ENCODE measurements around the gene MCM5. TPM values are rescaled to one million over a fixed set of nuclear protein-coding genes. Genes with fewer than 3 reads are reported as not detected.
"Not testable (repeated sequence)": the region's sequence is repeated elsewhere in the genome, so short reads cannot be mapped to it uniquely, and the experiment has no call there.

The MCM5 gene
- total RNA-seq, 1 experiment from 2014 or later: 64.2 TPM

GRCh38 chr22:35455529-35455928, 55.6 kb downstream of the MCM5 start:
- no peak for DNase-seq (ENCODE audit: low read depth, low spot score)
- in situ Hi-C loops (cut with HindIII; ENCODE audit: low pct_unique_long_range_greater_than_20kb, low sequenced_read_pairs): no loop called here

DNA sequence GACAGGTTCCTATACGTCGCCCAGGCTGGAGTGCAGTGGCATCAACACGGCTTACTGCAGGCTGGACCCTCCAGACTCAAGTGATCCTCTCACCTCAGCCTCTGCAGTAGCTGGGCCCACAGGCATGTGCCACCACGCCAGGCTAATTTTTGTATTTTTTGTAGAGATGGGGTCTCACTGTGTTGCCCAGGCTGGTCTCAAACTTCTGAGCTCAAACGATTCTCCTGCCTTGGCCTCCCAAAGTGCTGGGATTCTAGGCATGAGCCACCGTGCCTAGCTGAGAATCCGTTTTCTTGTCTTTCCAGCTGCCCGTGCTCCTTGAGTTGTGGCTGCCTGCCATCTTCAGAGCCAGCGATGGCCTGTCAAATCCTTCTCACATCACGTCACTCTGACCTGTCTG, 56.8 kb downstream of the MCM5 start:
- DNase-seq (ENCODE audit: low read depth, low spot score): no peak
- in situ Hi-C loops (cut with HindIII; ENCODE audit: low pct_unique_long_range_greater_than_20kb, low sequenced_read_pairs): no loop called here

DNA sequence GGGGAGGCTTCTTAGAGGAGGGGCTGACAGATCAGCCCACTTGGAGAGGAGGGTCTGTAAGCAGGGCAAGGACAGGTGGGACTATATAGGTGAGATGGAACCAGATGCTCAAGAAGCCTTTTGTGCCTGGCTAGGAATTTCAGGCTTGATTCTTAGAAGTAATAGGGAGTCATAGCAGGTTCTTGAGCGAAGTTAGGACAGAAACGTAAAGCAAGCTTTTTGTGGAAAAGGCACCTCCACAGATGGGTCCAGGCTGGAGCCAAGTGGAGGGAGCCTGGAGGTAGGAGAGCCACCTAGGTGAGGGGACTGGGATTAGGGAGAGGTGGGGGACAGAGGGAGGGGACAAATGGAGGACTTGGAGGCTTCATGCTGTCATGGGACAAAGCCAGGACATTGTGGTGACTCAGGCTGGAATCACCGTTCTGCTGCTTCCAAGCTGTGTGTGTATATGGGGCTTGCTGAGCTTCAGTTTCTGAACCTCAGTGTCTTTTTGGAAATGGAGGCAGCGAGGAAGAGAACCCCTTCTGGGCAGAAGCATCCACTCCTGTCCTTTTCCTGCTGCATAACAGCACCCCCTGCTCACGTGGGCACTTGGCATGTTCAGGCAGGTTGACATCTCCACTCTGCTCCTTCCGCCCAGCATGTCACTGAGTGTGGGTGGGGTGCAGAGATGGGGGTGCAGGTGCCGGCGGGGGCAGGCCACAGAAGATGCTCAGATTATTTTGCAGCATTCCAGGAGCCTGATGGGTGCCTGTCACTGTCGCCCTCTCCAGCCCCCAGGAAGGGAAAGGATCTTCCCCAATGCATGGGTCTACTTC, 58.0 kb downstream of the MCM5 start:
- no peak for DNase-seq (ENCODE audit: low read depth, low spot score)
- in situ Hi-C loops (cut with HindIII; ENCODE audit: low pct_unique_long_range_greater_than_20kb, low sequenced_read_pairs): no loop called here

DNA sequence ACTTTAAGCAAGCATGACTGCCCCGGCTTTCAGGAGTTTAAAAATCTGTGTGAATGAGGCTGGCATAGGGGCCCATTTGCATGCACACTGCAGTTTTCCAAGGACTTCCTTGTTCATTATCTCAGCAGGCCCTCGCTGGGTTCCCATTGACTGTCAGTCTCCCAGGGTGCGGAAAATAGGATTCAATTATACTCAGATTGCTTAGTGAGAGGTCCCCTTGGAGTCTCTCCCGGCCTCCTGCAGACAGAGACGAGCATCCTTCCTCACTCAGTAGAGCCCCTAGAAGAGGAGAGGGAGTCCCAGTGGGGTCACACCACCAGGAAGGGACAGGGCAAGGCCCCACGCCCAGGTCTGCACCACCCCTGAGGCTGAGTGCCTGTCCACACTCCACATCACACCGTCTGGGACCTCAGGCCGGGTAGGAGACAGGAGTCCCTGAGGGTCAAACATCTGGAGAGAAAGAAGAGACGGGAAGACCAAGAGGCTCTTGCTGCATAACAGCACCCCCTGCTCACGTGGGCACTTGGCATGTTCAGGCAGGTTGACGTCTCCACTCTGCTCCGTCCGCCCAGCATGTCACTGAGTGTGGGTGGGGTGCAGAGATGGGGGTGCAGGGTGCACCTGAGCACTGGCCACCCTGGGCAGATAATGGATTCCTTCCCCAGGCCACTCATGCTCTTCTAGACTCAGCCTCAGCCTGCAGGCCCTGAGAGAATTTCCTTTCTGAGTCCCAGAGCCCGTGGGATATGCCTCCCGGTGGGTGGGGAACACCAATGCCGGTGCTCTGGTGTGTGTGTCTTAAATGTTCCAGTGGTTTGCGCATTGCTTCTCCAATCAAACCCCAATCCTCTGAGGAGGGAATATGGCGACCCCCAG, 58.8 kb downstream of the MCM5 start:
- in situ Hi-C loops (cut with HindIII; ENCODE audit: low pct_unique_long_range_greater_than_20kb, low sequenced_read_pairs): no loop called here
- no peak for DNase-seq (ENCODE audit: low read depth, low spot score)

- in situ Hi-C loops (cut with HindIII; ENCODE audit: low pct_unique_long_range_greater_than_20kb, low sequenced_read_pairs): no loop called here
- no peak for DNase-seq (ENCODE audit: low read depth, low spot score)
These were observed 59.5 kb downstream of the MCM5 start for GRCh38 chr22:35459423-35459894.

- DNase-seq (ENCODE audit: low read depth, low spot score); in situ Hi-C loops (cut with HindIII; ENCODE audit: low pct_unique_long_range_greater_than_20kb, low sequenced_read_pairs): not testable (repeated sequence)
These were observed 60.0 kb downstream of the MCM5 start for GRCh38 chr22:35459976-35460375.

- no peak for DNase-seq (ENCODE audit: low read depth, low spot score)
- in situ Hi-C loops (cut with HindIII; ENCODE audit: low pct_unique_long_range_greater_than_20kb, low sequenced_read_pairs): no loop called here
These were observed 60.7 kb downstream of the MCM5 start for GRCh38 chr22:35460688-35461087.

DNA sequence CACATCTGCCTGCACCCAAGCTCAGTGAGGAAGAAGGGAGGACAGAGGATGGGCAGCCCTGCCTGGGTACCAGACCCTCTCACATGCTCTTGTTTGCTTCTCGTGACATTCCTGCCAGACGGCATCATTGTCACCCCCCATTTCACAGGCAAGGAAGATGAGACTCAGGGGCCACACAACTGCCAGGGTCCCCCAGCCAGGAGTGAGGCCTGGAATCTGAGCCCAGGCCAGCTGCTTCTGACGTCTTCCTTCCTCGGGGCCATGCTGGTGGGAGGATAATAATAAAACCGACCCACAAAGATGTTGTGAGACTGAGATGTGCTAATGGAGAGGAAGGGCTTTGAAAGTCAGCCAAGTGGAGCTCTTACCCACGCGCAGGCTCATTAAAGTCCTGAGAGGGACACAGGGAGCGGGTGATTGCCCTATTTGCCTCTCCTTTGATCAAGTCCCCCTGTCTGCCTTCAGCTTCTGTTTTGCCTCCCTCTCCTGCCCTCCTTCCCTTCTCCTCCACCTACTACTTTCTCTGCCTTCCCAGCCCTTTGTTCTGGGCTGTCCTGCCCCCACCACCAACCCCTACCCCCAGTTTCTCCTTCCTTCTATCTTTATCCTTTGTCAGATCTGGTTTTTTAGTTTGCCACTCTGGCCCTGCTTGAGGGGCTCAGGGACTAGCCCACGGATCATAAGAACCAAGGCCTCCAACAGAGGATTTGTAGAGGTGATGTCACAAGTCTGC, 62.7 kb downstream of the MCM5 start:
- in situ Hi-C loops (cut with HindIII; ENCODE audit: low pct_unique_long_range_greater_than_20kb, low sequenced_read_pairs): no loop called here
- DNase-seq (ENCODE audit: low read depth, low spot score): no peak

DNA sequence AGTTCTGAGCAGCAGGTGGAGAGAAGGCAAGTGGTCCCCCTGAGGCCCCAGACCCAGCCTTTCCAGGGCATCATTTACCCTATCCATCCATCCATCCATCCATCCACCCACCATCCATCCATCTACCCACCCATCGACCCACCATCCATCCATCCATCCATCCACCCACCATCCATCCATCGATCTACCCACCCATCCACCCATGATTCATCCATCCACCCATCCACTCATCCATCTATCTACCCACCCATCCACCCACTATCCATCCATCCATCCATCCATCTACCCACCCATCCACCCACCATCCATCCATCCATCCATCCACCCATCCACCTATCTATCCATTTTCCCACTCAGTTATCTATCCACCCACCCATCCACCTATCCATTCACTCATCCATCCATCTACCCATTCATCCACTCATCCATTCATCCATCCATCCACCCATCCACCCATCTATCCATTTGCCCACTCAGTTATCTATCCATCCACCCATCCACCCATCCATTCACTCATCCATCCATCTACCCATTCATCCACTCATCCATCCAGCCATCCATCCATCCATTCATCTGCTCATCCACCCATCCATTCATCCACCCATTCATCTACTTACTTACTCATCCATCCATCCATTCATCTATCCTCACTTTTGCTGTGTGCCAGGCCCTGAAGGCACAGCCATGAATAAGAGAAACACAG, 63.4 kb downstream of the MCM5 start:
- DNase-seq (ENCODE audit: low read depth, low spot score): no peak
- in situ Hi-C loops (cut with HindIII; ENCODE audit: low pct_unique_long_range_greater_than_20kb, low sequenced_read_pairs): no loop called here

- no peak for DNase-seq (ENCODE audit: low read depth, low spot score)
- in situ Hi-C loops (cut with HindIII; ENCODE audit: low pct_unique_long_range_greater_than_20kb, low sequenced_read_pairs): no loop called here
These were observed 64.5 kb downstream of the MCM5 start for GRCh38 chr22:35464399-35464798.

DNA sequence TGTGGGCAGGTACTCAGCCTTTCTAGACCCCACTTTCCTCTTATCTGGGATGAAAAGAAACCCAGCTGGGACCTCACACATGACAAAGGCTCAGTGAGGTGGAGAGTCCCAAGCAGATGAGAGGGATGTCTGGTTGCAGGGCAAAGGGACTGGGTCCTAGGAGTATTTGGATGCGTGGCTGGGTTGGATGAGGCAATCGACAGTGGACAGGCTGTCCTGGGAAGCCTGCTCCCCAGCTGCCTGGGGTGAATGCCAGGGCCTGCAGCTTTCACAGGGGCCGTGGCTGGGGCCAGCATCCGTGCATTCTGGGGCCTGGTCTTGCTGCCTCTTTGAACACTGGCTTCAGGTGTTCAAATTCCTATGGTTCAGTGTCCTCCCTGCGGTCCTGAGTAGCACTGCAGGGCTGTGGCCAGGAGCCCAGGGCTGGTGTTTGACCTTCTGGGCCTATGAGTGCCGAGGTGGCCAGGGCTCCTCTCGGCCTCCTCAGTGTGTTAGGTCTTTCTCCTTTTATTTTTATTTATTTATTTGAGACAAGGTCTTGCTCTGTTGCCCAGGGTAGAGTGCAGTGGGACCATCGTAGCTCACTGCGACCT, 65.3 kb downstream of the MCM5 start:
- DNase-seq (ENCODE audit: low read depth, low spot score): no peak
- in situ Hi-C loops (cut with HindIII; ENCODE audit: low pct_unique_long_range_greater_than_20kb, low sequenced_read_pairs): no loop called here

DNA sequence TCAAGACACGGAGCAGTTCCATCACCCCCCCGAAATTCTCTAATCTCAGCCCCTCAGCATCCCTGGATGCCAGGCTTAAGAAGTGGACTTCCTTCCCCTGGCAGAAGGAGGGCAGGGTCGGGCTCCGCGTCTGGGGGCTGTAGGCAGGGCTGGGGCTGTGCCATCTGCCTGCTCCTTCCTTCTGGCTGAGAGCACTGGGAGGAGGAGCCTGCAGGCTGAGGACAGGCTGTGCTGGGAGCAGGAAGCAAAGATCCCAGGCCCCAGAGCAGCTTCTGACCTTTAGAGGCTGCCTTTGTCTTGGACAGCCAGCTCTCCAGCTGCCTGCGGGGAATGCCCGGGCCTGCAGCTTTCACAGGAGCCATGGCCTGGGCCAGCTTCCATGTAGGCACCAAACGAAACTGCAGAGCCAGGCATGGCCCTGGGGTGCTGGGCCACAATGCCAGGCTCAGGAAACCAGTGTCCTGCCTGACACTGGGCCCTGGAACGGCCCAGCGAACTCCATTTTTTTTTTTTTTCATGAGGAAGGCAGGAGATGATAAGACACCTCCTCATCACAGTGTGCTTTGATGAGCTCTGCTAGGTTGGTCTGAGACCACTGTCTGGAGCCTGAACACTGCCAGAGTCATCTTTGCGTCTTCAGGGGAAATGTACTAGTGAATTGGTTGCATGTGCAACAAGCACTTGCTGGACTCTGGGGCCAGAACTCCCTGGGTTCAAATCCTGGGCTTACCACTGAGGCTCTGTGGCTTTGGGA, 67.9 kb downstream of the MCM5 start:
- in situ Hi-C loops (cut with HindIII; ENCODE audit: low pct_unique_long_range_greater_than_20kb, low sequenced_read_pairs): no loop called here
- DNase-seq (ENCODE audit: low read depth, low spot score): peak; percentile 91

GRCh38 chr22:35470903-35471321, 71.0 kb downstream of the MCM5 start:
- peak; percentile 40 for DNase-seq (ENCODE audit: low read depth, low spot score)
- in situ Hi-C loops (cut with HindIII; ENCODE audit: low pct_unique_long_range_greater_than_20kb, low sequenced_read_pairs): no loop called here

DNA sequence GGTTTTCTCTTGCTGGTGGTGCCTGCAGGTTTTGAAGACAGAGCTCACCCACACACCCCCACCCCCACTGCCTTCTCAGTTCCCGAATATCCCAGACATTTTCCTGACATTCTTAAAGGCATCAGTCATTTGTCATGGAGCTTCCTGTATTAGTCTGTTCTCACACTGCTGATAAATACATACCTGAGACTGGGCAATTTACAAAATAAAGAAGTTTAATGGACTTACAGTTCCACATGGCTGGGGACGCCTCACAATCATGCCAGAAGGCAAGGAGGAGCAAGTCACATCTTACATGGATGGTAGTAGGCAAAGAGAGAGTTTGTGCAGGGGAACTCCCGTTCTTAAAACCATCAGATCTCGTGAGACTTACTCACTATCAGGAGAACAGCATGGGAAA, 71.6 kb downstream of the MCM5 start:
- DNase-seq (ENCODE audit: low read depth, low spot score); in situ Hi-C loops (cut with HindIII; ENCODE audit: low pct_unique_long_range_greater_than_20kb, low sequenced_read_pairs): not testable (repeated sequence)

- in situ Hi-C loops (cut with HindIII; ENCODE audit: low pct_unique_long_range_greater_than_20kb, low sequenced_read_pairs): no loop called here
- DNase-seq (ENCODE audit: low read depth, low spot score): no peak
These were observed 72.5 kb downstream of the MCM5 start for GRCh38 chr22:35472488-35472887.

GRCh38 chr22:35473971-35474370, 74.0 kb downstream of the MCM5 start:
- DNase-seq (ENCODE audit: low read depth, low spot score): no peak
- in situ Hi-C loops (cut with HindIII; ENCODE audit: low pct_unique_long_range_greater_than_20kb, low sequenced_read_pairs): no loop called here
